HEK293T (cell line): ENCODE data around the gene TEDDM1.

Source experiments
- CTCF ChIA-PET: fragments of 350-600 bp; formaldehyde crosslinking; extraction: SDS; loops from one replicate; lab custom pipeline; 2021; ENCODE audit warnings: antibody characterized with exemption, inconsistent platforms; lab: Yijun Ruan, JAX
- POLR2A ChIA-PET: fragments of 350-600 bp; formaldehyde crosslinking; extraction: SDS; loops from one replicate; lab custom pipeline; 2020; ENCODE audit warnings: antibody characterized with exemption, inconsistent platforms; lab: Yijun Ruan, JAX
- DNase-seq: peaks from one replicate; pipeline ENCODE4 v3.0.0; 2012; ENCODE audit warnings: mixed read lengths; ENCODE audit errors: extremely low spot score
- ARNT ChIP-seq: fragments of 450-650 bp; IDR thresholded peaks from 2 replicates; pipeline ENCODE4 v1.6.1; 2017; ENCODE audit warnings: mild to moderate bottlenecking
- BHLHE40 ChIP-seq: fragments of 450-650 bp; IDR thresholded peaks from 2 replicates; pipeline ENCODE4 v1.6.1; 2016; ENCODE audit warnings: mild to moderate bottlenecking, moderate library complexity, borderline replicate concordance
- CTBP1 ChIP-seq: fragments of 450-650 bp; IDR thresholded peaks from 2 replicates; pipeline ENCODE4 v1.6.1; 2016; ENCODE audit warnings: borderline replicate concordance
- ELF4 ChIP-seq: fragments of 450-650 bp; IDR thresholded peaks from 2 replicates; pipeline ENCODE4 v1.6.1; 2017; ENCODE audit warnings: antibody characterized with exemption
- FOXA1 ChIP-seq: fragments of 450-650 bp; IDR thresholded peaks from 2 replicates; pipeline ENCODE4 v1.6.1; 2016; ENCODE audit warnings: mild to moderate bottlenecking
- FOXK2 ChIP-seq: fragments of 450-650 bp; IDR thresholded peaks from 2 replicates; pipeline ENCODE4 v1.6.1; 2016; ENCODE audit warnings: mild to moderate bottlenecking
- FOXM1 ChIP-seq: fragments of 450-650 bp; IDR thresholded peaks from 2 replicates; pipeline ENCODE4 v1.6.1; 2017; ENCODE audit warnings: mild to moderate bottlenecking, borderline replicate concordance
- HDGF ChIP-seq: fragments of 450-650 bp; IDR thresholded peaks from 2 replicates; pipeline ENCODE4 v1.6.1; 2017; ENCODE audit warnings: antibody characterized with exemption, borderline replicate concordance
- L3MBTL2 ChIP-seq: fragments of 450-650 bp; conservative IDR thresholded peaks from 2 replicates; pipeline ENCODE4 v1.6.1; 2016; ENCODE audit warnings: mild to moderate bottlenecking
- LEF1 ChIP-seq: fragments of 450-650 bp; IDR thresholded peaks from 2 replicates; pipeline ENCODE4 v1.6.1; 2017; ENCODE audit warnings: mild to moderate bottlenecking, borderline replicate concordance
- NFRKB ChIP-seq: fragments of 450-650 bp; IDR thresholded peaks from 2 replicates; pipeline ENCODE4 v1.6.1; 2016; ENCODE audit warnings: mild to moderate bottlenecking, moderate library complexity
- SP1 ChIP-seq: fragments of 450-650 bp; IDR thresholded peaks from 2 replicates; pipeline ENCODE4 v1.6.1; 2017
- SUZ12 ChIP-seq: fragments of 450-650 bp; IDR thresholded peaks from 2 replicates; pipeline ENCODE4 v1.6.1; 2016; ENCODE audit warnings: mild to moderate bottlenecking
- TARDBP ChIP-seq: fragments of 450-650 bp; IDR thresholded peaks from 2 replicates; pipeline ENCODE4 v1.6.1; 2016
- ZNF384 ChIP-seq: fragments of 450-650 bp; IDR thresholded peaks from 2 replicates; pipeline ENCODE4 v1.6.1; 2016
- TF ChIP-seq, protein P1 (sequence below): fragments of 450-650 bp; IDR thresholded peaks from 2 replicates; pipeline ENCODE4 v1.6.1; 2016

The TEDDM1 gene

DNA sequence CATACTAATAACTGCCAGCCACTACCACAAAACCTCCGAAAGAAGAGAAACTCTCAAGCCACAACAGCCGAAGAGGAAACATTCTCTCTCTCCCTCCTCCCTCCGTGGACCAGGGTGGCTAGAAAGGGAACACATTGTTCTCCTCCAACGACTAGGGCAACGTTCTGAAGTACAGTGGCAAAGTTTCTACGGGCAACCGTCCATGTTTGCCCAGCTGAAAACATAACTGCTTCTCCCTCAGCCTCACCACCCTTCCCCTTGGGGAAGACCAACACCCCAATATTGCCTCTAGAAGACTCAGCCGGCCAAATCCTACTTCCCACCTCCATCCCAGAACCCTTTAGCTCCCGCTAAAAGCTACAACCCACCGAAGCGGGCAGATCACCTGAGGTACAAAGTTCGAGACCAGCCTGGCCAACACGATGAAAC lies 10.8 kb downstream of the TEDDM1 start:
- TF ChIP-seq LEF1 (no peak), CTBP1 (no peak), ELF4 (no peak), BHLHE40 (no peak), SP1 (no peak), ARNT (no peak), FOXK2 (no peak)
- POLR2A ChIA-PET = no interaction called here
- CTCF ChIA-PET = no interaction called here
- no peak for DNase-seq

DNA sequence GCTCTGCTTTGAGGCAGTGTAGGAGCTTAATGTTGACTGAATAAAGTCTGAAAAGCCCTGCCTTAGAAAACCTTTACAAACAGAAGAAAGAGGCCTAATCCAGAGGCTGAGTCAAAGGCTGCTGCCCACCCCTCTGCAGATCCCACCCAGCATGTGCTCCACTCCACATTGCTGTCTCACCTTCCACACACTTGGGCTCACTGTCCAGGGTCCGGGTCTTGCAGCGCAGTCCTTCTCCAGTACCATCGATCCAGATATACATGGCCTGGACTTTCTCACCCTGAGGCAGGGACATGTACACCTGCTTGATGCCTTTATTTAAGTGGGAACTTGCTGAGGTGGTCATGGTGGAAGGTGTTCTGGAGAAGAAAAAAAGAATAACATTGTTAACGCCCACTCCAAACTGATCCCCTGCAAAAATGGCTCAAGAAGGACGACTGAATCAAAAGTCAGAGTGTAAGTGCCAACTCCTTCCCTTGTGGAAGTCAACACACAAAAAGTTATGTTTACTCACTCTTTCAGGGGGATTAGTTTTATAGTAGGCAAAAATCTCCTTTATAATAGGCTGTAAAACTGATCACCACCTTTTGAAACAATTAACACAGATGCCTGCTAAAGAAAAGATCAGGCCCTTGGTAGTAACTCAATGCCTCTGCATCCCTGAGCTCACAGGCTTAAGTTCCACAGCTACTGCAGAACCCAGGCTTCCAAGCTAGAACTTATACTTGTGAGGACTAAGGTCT lies 11.9 kb downstream of the TEDDM1 start:
- TF ChIP-seq CTBP1 (no peak), NFRKB (no peak), ELF4 (no peak), TARDBP (no peak), LEF1 (no peak), BHLHE40 (no peak), SP1 (no peak), HDGF (no peak), SUZ12 (no peak), FOXA1 (no peak), ARNT (no peak), L3MBTL2 (no peak), FOXK2 (no peak), ZNF384 (no peak), FOXM1 (no peak)
- CTCF ChIA-PET = no interaction called here
- POLR2A ChIA-PET = no interaction called here
- DNase-seq = no peak

DNA sequence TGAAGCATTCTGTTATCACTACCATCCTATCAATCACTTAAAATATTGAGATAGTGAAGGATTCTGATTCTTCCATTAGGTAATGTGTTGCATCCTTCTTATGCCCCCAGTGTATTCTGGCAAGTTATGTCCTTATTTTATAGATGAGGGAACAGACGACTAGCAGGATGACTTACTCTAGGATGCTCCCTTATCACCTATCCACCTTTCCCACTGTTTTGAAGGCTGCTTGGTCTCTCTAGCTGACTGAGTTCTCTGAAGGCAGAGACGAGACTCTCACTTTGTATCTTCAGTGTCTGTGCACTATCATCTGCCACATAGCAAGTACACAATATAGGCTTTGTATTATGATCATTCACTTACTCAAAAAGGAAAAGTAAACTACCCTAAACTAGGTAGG lies 12.9 kb downstream of the TEDDM1 start:
- ChIA-PET POLR2A (no interaction called here), CTCF (no interaction called here)
- no peak for DNase-seq
- TF ChIP-seq ELF4 (no peak), FOXK2 (no peak), CTBP1 (no peak)

DNA sequence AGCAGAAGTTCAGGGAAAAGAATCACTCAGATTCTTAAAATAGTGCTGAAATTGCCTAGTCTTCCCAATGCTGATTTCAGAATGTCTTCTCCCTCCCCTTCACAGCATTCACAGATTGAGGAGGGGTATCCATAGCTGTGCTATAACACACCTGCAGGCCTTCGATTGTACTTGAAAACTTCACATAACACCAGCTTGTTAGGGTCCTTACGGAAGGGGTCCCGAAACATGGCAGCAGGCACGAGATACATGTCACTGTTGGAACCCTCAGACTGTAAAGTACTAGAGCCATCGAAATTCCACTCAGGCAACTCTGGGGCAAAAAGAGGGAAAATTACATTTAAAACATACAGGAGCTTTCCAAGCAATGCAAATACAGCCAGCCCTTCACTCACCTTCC lies 13.5 kb downstream of the TEDDM1 start:
- POLR2A ChIA-PET = no interaction called here
- no peak for DNase-seq
- no peak for TF ChIP-seq FOXM1
- CTCF ChIA-PET = no interaction called here

DNA sequence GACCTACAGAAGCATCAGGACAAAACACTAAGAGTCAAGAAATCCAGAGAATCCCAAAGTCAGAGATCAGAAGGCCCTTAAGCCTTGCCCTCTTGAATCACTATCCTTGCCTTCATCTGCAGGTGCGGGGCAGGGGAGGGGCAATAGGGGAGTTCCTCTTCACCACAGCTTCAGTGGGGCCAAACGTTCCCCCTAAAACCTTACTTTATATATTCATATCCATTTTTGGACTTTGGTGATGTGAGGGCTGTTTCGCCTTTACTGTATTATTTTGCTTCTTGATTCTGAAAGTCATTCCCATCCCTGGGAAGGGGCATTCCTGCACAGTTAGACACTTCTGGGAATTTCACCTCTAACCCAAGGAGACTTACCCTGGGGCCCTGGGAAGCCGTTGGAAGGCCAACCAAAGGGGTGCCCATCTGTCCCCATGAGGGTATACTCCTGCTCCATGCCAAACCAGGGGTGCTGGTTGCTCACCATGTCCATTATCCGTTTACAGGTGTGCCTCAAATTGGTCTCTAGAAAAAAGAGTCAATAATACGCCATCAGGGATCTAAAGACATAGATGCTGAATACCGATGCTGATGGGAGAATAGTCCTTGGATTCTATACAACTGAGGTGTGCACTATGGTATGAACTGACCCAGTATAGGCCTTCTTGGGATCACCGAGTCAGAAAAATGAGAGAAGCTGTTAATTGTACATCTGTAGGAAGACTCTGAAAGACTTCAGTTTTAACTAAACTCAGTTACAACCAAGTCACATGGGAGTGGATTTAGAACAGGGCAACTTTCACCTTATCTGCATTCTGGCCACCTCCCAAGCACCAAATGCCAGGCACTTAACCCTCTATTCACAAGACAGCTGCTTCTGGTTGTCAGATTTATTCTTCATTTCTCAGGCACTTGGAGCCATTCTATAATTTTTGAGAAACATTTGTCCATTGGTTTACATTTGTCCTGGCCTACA lies 14.3 kb downstream of the TEDDM1 start:
- TF ChIP-seq TARDBP = no peak
- TF ChIP-seq HDGF = no peak
- TF ChIP-seq ARNT = no peak
- TF ChIP-seq ELF4 = no peak
- ChIA-PET POLR2A (no interaction called here), CTCF (no interaction called here)
- DNase-seq = no peak

DNA sequence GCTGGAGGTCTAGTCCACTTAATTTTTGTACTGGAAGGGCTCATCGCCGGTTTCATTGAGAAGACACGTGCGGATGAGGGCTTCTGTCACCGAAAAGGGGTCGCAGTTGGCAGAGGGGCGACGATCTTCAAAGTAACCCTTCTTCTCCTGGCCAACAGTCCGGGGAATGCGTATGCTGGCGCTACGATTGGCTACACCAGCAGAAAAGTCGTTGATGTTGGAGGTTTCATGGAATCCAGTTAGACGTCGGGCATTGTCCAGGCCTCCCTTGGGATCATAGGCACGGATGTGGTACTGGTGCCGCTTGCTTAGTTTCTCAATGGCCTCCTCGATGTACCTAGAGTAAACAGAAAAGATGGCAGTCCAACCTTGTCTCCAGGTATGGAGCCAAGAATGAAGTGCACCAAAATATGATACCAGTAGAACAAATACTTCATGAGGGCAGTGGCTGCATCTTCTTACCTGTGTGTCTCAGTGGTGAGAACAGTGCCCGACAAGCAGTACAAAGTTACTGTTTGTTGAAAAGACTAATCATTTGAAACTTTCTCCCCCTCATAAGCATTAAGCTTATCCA lies 16.0 kb downstream of the TEDDM1 start:
- TF ChIP-seq L3MBTL2 (no peak), FOXA1 (no peak), ZNF384 (no peak), SUZ12 (no peak), FOXM1 (no peak), LEF1 (no peak), ELF4 (no peak), FOXK2 (no peak), HDGF (no peak), ARNT (no peak), CTBP1 (no peak), BHLHE40 (no peak), TARDBP (no peak), SP1 (no peak), NFRKB (no peak)
- TF ChIP-seq, protein P1, sequence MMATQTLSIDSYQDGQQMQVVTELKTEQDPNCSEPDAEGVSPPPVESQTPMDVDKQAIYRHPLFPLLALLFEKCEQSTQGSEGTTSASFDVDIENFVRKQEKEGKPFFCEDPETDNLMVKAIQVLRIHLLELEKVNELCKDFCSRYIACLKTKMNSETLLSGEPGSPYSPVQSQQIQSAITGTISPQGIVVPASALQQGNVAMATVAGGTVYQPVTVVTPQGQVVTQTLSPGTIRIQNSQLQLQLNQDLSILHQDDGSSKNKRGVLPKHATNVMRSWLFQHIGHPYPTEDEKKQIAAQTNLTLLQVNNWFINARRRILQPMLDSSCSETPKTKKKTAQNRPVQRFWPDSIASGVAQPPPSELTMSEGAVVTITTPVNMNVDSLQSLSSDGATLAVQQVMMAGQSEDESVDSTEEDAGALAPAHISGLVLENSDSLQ = no peak
- POLR2A ChIA-PET = no interaction called here
- CTCF ChIA-PET = no interaction called here
- DNase-seq = no peak

DNA sequence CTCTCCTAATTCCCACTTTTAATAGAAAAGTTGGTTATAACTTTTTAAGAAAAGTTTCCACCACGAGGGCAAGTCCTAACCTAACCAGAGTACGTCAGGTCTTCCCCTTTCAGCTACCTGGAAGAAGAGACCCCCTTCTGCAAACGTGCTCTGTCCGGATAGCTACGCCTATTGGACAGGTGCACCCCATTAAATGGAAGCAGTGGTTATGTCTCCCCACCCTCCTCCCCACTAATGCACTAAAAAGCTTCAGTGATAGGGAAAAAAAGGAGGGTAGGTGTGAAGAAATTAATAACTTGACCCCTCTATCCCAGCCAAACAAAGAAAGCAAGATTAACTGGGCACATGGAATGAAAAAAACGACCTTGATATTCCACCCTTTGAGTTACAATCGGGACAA lies 16.5 kb downstream of the TEDDM1 start:
- ChIA-PET CTCF (no interaction called here), POLR2A (no interaction called here)
- TF ChIP-seq FOXM1 (no peak), FOXK2 (no peak), BHLHE40 (no peak), CTBP1 (no peak), HDGF (no peak), TARDBP (no peak), L3MBTL2 (no peak), LEF1 (no peak), FOXA1 (no peak), ELF4 (no peak), SUZ12 (no peak), SP1 (no peak), ZNF384 (no peak), NFRKB (no peak), ARNT (no peak)
- TF ChIP-seq, protein P1 = no peak
- no peak for DNase-seq
